NCI-H345 treated with DMSO at 0.1 percent for 48 hours (cell line): ENCODE measurements around the gene SEC14L5.
"Not testable (repeated sequence)": the region's sequence is repeated elsewhere in the genome, so short reads cannot be mapped to it uniquely, and the experiment has no call there.

Source experiments
- DNase-seq: peaks from one replicate; lab custom pipeline; 2025; ENCODE audit not compliant: unreplicated experiment; lab: John Stamatoyannopoulos, UW

The SEC14L5 gene

DNA sequence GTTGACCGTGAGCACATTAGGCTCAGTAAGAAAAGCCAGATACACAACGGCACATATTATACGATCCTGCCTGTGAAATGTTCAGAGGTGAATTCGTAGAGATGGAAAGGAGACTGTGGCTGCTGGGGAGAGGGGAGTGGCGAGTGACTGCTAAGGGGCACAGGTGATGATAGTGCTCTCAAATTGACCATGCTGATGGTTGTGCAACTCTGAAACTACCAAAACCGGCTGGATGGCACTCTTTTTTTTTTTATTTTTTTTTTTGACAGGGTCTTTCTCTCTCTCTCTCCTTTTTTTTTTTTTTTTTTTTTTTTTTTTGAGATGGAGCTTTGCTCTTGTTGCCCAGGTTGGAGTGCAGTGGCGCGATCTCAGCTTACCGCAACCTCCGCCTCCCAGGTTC, 8.1 kb upstream of the SEC14L5 start:
- no peak for DNase-seq

- DNase-seq = not testable (repeated sequence)
Measured at GRCh38 chr16:4951583-4951982, 6.5 kb upstream of the SEC14L5 start.

GRCh38 chr16:4954714-4955113, 3.4 kb upstream of the SEC14L5 start:
- no peak for DNase-seq

- DNase-seq = no peak
Measured at GRCh38 chr16:4957420-4957719, 760 bp upstream of the SEC14L5 start.

DNA sequence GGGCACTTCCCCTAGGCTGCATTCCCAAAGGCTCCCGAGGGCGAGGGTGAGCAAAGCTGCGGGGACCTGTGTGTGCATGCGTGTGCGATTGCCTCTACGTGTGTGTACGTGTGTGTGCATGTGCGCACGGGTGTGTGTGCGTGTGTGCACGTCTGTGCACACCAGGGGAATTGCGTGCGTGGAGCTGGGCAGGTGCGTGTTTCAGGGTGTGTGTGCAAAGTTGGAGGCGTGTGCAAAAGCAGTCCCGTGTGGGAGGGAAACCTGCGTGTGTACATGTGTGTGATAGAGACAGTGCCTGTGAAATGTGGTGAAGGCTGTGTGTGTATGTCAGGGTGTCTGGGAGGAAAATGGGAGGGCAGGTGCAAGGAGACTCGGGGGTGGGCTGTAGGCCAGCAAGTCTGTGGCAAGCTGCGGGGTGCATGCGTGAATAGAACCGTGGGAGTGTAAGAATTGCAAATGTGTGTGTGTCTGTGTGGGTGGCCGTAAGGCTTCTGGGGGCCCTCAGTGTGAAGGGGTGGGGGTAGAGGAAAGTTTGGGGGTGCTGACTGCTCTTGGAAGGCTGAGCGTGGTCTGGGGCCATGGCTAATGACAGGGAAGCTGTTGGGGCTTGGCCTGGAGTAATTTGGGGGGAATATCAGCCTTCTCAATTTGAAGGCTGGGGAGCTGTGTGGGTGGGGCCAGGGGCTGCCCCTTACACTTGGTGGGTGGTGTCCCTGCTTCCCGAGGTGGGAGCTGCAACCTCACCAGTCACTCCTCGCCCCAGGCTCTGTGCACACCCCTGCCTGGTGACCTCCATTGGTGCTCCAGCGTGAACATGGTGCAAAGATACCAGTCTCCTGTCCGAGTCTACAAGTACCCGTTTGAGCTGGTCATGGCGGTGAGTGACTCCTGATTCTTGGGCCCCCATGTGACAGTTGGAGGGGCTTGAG, 644 bp downstream of the SEC14L5 start:
- DNase-seq = no peak

DNA sequence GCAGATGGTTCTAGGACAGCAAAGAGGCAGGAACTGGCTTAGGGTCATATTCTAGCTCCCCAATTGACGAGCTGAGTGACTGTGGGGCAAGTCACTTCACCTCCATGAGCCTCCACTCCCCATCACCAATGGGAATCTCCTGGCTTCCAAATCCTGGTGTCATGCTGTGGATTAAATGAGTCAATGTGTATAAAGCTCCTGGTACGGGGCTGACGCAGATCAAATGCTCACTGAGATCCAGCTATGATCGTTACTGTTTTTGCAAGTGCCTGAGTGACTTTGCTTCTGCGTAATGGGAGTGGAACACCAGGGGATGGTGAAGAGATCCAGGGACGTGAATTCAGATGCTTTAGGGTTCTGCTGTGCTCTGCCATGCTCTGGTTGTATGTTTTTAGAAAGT, 2.4 kb downstream of the SEC14L5 start:
- DNase-seq = no peak

GRCh38 chr16:4962716-4963115, 4.6 kb downstream of the SEC14L5 start:
- DNase-seq = no peak

GRCh38 chr16:4963527-4963926, 5.4 kb downstream of the SEC14L5 start:
- DNase-seq = not testable (repeated sequence)

GRCh38 chr16:4966736-4967453, 8.8 kb downstream of the SEC14L5 start:
- no peak for DNase-seq

- DNase-seq = not testable (repeated sequence)
Measured at GRCh38 chr16:4968278-4968677, 10.1 kb downstream of the SEC14L5 start.

- no peak for DNase-seq
Measured at GRCh38 chr16:4968879-4969483, 10.9 kb downstream of the SEC14L5 start.

- DNase-seq = no peak
Measured at GRCh38 chr16:4970010-4970409, 11.9 kb downstream of the SEC14L5 start.

DNA sequence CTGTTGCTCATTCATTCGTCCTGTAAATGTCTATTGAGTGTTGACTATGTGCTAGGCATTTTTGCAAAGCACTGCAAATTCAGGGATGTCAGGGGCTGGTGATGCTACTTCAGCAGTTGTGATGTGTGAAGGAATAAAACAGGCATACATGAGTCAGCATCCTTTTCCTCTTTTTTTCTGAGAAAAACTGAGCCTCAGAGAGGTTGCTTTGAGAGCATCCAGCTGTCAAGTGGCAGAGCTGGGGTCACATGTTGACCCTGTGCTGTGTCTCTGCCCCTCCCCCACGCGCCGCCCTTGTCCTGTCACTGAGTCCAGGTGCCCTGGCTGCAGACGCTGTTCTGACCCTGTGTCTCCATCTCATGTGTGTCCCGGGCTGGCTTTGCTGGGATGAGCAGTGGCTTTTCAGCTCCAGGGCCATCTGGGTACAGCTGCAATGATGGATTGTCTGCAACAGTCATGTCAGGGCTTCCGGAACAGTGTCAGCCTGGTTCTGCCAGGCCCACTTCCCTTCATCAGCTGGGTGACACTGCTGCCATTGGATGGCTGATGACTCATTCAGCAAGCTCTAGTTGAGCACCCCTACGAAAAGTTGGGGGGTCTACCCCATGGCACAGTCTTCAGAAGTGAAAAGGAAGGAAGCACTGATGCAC, 14.9 kb downstream of the SEC14L5 start:
- no peak for DNase-seq

- DNase-seq = no peak
Measured at GRCh38 chr16:4976079-4976478, 17.9 kb downstream of the SEC14L5 start.

GRCh38 chr16:4976611-4977145, 18.5 kb downstream of the SEC14L5 start:
- DNase-seq = no peak

GRCh38 chr16:4979164-4979563, 21.0 kb downstream of the SEC14L5 start:
- no peak for DNase-seq

DNA sequence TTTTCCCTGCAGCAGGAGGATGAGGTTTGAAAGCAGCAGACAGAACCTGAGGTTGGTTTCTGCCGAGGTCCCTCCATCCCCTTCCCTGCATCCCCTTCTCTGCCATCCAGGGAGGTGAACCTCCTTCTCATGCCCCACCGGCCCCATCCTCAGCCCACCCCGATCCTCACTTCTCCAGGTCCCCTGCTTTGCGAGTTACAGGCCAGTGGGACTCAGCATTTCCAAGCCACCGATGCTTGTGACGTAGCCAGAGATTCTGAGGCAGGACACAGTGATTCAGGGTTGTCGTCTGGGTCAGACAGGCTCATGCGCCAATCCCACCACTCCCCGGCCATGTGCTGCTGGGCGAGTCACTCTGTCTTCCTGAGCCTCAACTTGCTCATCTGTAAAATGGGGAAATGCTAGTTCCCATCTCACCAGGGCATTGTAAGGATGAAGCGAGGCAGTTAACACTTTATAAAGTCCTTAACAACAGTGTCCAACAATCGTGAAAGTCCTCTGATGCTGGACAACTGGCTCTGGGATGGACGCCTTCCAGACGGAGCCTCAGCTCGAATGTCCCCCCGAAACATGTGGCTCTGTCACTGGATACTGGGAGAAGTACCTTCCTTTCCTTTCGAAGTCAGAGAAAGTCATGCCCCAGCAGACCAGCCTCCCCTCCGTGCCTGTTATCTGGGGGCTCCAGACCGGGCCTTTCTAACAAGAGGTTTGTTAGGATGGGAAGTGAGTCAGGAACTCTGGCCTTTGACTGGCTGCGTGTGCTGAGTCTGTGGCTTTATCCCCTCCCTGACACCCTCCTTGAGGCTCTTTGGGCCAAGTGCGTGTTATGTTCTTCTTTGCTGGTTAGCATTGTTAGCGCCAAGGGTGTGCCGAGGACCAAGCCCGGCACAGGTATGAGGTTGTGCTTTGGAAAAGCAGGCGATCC, 21.9 kb downstream of the SEC14L5 start:
- DNase-seq = no peak

GRCh38 chr16:4980691-4981090, 22.6 kb downstream of the SEC14L5 start:
- no peak for DNase-seq

GRCh38 chr16:4981473-4981872, 23.3 kb downstream of the SEC14L5 start:
- DNase-seq = no peak
